NCI-H345 treated with DMSO at 0.1 percent for 48 hours (cell line): ENCODE measurements around the gene DAB2IP.
"Not testable (repeated sequence)": the region's sequence is repeated elsewhere in the genome, so short reads cannot be mapped to it uniquely, and the experiment has no call there.

Experiments used
- DNase-seq: peaks from one replicate; lab custom pipeline; 2025; ENCODE audit not compliant: unreplicated experiment; lab: John Stamatoyannopoulos, UW

The DAB2IP gene

DNA sequence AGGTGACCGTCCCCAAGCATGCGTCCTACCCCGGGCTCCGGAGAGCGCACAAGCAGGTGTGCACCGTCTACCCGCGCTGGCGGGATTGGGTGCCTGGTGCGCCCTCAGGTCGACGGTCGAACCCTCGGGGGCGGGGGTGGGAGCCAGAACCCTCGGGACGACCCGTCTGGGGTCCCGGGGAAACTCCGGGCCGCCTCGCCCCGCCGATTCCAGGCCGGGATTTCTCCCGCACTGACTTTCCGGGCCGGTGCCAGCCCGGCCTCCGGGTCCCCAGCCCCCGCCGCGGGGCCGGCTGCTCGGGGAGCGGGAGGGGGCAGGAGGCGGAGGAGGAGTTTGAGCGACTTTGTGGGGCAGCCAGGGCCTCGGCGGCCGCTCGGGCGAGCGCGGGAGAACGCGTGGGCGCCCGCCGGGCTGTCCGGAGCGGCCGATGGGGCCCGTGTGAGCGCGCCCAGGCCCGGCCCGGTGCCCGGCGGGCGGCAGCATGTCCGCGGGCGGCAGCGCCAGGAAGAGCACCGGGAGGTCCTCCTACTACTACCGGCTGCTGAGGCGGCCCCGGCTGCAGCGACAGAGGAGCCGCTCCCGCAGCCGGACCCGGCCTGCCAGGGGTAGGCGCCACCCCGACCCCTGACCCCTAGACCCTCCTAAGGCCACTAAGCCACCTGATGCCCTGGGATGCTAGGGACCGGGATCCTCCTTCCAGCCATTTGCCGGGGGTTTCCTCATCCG is at the start of gene DAB2IP:
TSS of gene DAB2IP (plus strand) at position 340 of the 726 bp plus-strand sequence. CDS start at position 482, 142 bp downstream.
- peak; percentile 16 for DNase-seq

DNA sequence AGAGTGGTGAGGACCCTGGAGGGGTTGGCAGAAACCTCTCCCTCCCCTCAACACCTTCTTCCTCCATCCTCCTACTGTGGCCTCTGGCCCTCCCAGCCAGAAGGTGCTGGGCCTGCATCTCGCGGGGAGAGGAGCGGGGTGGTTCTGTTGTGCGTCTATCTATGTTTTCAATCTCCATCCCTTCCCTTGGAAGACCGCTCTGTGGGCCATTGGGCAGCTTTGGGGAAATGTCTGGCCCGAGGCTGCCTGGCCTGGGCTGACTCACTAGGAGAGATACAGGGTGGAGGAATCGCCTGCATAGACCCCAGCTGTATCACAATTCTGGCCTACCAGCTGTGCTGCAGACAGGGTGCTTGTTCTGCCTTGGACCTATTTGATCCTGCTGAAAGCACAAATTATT is 48.4 kb upstream of the DAB2IP start:
- DNase-seq = no peak

DNA sequence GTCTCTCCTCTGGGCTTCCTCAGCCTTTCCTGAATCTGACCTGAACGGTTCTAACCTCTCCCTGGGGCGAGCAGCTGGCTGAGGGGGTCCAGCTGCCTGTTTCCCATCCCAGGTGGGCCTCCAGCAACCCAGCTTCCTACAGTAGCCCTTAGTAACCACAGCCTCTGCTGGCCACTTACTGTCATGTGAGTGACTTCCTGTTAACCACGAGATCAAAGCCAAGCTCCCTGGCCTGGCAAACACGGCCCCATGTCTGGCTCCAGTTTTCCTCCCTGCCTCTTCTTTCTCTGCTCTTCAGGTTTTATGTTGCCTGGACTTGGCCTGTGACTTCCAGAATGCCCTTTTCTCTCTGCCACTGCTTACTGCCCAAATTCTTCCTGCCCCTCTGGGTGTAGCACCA is 47.2 kb upstream of the DAB2IP start:
- no peak for DNase-seq

DNA sequence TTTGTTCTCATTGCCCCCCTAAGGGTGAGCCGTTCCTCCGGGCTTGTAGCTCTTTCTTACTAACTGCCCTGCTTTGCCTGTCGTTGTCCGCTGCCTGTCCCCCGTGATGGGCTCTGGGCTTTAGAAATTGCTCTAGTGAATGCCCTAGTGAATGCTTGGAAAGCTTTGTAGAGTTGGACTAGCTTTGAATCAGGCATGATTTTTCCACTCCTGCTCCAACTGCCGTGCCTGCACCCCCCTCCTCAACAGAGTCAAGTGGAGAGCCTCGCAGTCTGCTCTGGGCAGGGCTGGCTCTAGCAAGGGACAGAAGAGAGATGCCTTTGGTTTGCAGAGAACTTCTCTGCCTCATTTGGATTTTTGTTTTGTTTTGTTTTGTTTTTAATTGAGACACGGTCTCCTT is 46.8 kb upstream of the DAB2IP start:
- no peak for DNase-seq

- DNase-seq = no peak
Measured at GRCh38 chr9:121607434-121608167, 43.8 kb upstream of the DAB2IP start.

GRCh38 chr9:121608168-121608853 is 43.1 kb upstream of the DAB2IP start:
- no peak for DNase-seq

- DNase-seq = no peak
Measured at GRCh38 chr9:121609822-121610637, 41.4 kb upstream of the DAB2IP start.

- DNase-seq = no peak
Measured at GRCh38 chr9:121610638-121610953, 40.8 kb upstream of the DAB2IP start.

DNA sequence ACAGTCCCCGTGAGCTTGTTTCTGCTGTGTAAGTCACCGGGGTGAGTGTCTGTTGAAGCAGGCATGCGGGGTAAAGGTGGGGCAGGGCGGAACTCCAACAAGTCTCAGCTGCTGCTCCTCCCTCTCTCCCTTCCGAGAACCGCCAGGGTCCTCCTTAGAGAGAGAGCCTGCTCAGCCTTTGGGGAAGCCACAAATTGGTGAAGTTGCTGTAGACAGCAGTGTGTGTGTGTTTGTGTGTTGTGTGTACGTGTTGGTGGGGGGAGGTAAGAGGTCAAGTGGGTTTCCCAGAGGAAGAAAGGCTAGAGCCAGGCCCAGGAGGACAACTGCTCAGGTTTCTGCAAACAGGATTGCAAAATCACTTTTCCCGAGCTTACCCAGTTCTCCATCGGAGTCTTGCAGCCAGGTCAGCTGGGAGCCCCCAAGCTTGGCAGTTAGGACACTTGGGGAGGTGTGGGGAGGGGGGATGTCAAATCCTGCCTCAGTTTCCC is 38.9 kb upstream of the DAB2IP start:
- no peak for DNase-seq

DNA sequence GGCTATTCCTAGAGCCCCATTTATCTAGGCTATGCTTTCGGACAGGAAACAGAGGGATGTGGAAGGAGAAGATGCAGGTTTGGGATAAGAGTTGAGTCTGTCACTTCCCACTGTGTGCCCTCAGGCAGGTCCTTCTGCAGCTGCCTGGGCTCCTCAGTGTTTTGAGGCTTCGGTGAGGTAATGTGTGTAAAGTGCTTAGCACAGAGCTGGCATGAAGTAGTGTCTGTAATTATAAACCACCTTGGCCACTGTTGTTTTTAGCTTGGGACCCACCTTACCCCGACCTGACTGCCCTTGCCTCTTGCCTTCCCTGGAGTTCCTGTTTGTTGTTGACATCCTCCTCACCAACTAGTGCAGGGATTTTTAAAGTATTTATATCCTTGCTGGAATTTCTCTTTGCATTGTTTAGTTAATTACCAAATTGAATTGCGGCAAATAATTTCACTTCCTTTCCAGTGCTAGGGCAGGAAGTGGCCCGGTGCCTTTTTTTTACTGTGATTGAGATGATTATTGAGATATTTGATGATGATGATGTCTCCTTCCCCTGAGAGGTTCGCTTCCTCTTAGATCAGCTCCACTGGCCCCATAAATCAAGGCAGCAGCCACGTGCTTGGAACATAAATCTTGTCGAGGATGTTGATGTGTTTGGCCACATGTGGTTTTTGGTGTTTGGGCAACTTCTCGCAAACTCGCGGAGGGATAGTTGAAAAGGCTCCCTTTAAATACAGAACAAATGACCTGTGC is 38.3 kb upstream of the DAB2IP start:
- peak; percentile 12 for DNase-seq

GRCh38 chr9:121616123-121616755 is 35.2 kb upstream of the DAB2IP start:
- no peak for DNase-seq

GRCh38 chr9:121618504-121618903 is 32.9 kb upstream of the DAB2IP start:
- DNase-seq = no peak

DNA sequence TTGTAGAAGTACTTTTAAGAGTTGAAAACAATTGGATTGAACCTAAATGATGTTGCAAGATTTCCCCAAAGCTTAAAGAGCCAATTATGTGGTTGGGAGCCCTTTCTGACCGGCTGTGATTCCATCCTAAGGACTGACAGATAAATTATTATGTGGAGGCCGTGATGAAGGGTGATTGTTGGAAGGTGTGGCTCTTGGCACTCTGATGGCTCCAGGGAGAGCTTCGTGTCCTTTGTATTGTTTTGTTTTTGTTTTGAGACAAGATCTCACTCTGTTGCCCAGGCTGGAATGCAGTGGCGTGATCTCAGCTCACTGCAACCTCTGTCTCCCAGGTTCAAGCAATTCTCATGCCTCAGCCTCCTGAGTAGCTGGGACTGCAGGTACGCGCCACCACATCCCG is 32.5 kb upstream of the DAB2IP start:
- not testable (repeated sequence) for DNase-seq

DNA sequence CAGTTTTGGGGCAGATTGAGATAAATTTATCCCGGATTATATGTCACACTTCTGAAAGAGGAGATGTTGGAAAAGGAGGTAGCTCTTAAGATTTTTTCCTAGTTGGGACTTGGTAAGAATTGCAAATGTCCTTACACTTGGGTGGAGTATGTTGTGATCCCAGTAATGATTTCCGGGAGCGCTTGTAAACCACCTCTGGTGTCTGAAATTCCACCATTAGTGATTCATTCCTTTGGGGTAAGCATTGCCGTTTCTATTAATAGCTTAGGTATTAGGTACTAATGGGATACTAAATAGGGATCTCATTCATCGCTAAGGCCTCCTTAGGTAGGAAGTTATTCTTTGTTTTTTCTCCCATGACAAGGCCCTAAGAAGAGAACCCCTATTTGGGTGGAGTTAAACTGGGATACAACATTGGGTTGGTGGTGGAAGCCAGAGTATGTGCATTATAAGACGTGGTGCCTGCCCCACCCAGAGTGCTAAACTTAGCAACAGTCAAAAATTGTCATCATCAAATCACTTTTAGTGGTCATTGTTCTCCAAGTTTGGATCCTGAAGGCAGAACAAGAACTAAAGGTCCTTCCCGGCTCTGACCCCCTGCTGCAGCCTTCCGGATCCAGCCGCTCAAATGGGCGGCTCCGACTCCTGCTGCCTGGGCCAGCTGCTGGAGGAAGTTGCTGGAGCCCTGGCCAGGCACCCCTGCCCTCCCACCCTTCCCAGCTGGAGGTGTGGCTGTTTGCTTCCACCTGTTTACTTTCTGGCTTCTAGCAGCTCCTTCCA is 31.7 kb upstream of the DAB2IP start:
- no peak for DNase-seq

DNA sequence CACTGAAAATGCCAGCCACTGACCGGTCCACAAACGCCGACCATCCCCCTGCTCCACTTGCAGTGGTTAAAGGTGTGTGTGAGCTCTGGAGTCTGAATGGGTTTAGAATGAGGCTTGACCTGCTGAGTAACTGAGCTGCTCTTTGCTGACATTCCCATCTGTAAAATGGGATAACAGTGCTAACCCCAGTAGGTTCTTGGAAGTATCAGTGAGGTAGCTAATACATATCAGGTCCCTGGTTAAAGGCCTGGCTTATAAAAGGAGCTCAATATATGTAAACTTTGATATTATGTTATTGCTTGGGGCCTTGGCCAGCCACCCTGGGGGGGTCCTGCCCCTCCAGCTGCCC is 31.1 kb upstream of the DAB2IP start:
- no peak for DNase-seq

GRCh38 chr9:121620777-121621449 is 30.5 kb upstream of the DAB2IP start:
- DNase-seq = no peak

GRCh38 chr9:121622387-121623203 is 28.8 kb upstream of the DAB2IP start:
- DNase-seq = no peak

DNA sequence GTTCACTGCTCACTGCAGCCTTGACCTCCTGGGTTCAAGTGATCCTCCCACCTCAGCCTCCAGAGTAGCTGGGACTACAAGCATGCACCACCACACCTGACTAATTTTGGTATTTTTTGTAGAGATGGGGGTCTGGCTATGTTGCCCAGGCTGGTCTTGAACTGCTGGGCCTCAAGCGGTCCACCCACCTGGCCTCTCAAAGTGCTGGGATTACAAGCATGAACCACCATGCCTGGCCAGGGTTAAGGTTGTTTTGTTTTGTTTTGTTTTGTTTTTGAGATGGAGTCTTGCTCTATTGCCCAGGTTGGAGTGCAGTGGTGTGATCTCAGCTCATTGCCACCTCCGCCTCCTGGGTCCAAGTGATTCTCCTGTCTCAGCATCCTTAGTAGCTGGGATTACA is 28.0 kb upstream of the DAB2IP start:
- not testable (repeated sequence) for DNase-seq
